HG03460 (cell line): ENCODE results near the gene SLC25A15.
"Not testable (repeated sequence)": the region's sequence is repeated elsewhere in the genome, so short reads cannot be mapped to it uniquely, and the experiment has no call there.

Experiments used
- ATAC-seq: cut with Tn5 transposase; IDR thresholded peaks from one replicate; pipeline ENCODE4 v1.9.1; 2021; ENCODE audit not compliant: unreplicated experiment

SLC25A15 gene

DNA sequence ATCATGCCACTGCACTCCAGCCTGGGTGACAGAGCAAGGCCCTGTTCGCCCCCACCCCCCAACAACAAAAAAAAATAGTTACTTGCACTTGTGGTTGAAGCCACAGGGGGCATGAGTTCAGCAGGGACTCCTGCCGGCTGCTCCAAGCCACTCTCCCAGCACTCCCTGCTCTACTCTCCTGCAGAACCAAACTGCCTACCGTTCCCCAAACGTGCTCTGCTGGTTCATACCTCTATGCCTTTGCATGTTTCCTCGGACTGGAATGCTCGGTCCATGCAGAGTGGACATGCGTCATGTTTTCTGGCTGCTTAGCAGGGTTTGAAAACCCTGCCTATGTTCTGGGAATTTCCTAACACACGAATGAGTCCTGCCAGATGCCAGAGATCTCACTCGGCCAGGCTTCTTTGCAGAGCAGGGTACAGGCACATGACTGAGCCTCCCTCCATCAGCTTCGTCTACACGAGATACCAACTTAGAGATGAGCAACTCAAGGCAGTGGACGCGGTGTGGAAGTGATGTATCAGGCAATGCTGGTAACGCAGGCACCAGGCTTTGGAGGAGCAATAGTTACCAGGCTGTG is 8.5 kb upstream of the SLC25A15 start:
- no peak for ATAC-seq

DNA sequence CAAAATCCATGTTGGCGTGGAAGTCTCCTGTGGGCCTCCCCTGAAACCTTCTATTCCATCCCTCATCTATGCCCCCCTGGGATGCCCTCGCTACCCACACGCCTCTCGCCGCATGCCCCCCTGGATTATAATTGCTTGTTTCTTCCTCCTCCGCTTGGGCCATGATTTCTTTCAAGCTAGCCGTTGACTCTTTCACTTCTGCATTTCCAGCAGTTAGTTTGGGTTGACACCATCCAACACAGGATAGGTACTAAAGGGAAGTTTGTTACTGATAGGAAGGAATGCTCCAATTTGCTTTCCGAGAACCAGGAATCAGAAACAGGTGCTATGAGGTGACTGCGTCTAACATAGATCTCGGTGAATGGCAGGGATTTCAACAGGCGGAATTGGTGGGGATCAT is 7.7 kb upstream of the SLC25A15 start:
- ATAC-seq: no peak

DNA sequence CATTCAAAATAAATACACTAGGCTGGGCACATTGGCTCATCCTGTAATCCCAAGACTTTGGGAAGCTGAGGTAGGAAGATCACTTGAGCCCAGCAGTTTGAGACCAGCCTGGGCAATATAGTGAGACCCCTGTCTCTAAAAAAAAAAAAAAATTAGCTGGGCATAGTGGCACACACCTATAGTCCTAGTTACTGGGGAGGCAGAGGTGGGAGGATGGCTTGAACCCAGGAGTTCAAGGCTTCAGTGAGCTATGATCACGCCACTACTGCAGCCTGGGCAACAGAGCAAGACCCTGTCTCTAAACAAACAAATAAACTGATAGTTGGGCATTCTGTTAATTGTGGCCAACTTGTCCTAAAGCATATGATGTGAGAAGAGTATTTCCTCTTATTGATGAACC is 6.4 kb upstream of the SLC25A15 start:
- ATAC-seq: not testable (repeated sequence)

- ATAC-seq: no peak
These were observed 4.9 kb upstream of the SLC25A15 start for GRCh38 chr13:40784540-40784939.

DNA sequence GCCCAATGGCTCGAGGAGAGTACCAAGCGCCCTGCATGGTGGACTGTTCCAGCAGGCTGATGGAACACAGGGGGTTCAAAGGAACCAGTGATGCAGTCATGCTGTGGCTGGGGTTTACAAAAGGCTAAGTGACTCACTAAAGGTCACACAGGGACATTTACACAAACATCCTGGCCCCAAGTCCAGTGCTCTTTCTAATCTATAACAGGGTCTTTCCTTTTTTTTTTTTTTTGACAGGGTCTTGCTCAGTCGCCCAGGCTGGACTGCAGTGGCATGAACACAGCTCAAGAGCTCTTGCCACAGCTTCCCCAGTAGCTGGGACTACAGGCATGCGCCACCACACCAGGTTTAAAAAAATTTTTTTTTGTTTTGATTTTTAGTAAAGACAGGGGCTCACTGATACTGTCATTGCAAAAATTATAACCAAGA is 2.8 kb upstream of the SLC25A15 start:
- no peak for ATAC-seq

GRCh38 chr13:40787062-40787461 is 2.3 kb upstream of the SLC25A15 start:
- no peak for ATAC-seq

DNA sequence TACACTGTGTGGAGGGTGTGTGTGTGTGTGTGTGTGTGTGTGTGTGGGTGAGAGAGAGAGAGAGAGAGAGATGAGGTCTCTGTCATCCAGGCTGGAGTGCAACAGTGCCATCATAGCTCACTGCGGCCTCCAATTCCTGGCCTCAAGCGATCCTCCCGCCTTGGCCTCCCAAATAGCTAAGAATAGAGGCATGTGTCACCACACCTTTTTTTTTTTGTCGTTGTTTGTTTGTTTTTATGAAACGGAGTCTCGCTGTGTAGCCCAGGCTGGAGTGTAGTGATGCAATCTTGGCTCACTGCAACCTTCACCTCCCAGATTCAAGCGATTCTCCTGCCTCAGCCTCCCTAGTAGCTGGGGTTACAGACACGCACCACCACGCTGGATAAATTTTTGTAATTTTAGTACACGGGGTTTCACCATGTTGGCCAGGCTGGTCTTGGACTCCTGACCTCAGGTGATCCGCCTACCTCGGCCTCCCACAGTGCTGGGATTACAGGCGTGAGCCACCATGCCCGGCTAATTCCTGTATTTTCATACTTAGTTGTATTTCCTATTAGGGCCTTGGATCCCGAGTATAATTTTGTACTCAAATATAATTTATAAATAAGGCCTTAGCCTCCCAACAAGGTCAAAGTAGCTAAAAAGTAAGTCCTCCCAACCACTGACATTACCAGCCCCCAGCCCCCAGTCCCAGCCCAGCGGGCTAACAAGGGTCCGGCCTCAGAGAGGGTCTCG is 704 bp upstream of the SLC25A15 start:
- not testable (repeated sequence) for ATAC-seq

GRCh38 chr13:40790154-40790616 is 774 bp downstream of the SLC25A15 start:
- ATAC-seq: no peak

DNA sequence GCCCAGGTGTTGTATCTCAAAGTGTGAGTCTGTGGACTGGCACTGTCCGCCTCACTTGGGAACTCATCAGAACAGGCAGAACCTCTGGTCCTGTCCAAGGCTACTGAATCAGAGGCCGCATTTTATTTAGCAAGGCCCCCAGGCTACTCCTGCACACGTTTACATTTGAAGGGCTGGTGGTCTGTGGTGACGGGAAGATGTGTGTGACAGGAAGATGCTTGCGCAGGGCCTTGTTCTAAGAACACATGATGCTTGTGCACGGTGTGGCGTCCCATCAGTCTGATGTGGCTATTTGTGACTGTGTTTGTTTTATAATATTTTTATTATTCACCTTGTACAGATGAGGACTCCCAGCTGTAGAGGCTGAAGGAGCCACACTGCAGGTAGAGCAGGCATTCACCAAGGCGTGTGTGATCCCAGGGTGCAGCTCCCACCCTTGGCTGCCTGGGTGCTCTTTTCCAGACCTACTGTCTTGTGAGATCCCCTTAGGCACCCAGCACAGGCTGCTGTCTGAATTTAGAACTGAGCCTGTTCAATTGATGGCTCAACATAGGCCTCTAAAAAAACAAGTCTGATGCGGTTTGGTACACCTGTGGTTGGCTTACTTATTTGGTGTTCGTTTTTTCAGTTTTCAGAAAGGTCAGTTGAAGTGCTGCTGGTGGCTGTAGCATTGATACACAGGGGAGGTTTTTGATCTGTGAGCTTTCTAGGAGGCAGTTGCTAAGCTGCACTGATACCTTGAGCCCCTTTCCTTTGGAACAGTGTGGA is 3.1 kb downstream of the SLC25A15 start:
- ATAC-seq: no peak

DNA sequence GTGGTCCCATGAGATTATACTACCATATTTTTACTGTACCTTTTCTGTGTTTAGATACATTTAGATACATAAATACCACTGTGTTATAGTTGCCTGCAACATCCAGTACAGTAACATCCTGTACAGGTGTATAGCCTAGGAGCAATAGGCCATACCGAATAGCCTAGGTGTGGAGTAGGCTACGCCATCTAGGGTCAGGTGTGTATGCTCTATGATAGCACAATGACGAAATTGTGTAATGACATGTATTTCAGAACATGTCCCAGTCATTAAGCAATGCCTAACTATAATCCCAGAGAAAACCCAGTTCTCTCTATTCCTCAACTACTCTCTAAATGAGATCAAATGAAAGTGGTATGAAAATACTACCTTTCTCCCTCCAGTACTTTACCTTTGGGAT is 3.9 kb downstream of the SLC25A15 start:
- no peak for ATAC-seq

DNA sequence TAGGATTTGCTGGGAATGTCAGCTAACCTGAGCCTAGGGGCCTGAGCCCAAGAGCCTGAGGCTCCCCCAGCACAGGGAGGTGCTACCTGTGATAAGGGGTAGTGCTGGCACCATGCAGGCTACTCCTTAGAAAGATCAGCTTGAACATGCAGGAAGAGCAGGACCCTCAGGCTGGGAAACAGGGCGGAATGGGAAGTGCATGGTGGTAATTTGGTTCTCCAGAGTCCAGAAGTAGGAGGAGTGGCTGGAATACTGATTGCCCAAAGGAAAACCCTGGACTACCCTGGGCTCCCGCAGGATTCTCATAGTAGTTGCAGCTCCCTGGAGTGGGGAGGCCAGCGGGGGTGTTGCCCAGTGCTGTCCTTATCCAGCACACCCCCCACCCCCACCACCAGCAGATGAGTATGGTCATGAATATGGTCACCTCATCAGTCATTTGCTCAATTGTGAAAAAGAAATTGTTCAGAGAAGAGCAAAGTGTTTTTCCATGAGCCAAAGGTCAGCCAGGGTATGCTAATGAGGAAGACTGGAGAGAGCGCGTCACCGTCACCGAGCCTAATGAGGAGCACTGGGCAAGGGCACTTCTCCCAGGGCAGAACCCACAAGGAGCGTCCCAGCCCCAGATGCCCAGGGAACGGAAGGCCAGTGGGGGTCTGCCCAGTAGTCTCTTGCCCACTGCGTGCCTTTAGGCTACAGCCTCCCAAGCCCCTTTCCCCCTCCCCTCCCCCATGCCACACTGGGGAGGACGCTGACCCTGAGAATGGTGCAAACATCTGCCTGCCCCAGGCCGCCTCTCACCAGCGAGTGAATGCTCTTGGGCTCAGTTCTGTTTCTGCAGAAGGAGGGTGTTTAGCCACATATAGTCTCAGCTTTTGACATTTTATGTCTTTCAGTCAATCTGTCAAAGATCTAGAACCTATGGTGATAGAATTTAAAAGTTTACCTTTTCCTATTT is 5.3 kb downstream of the SLC25A15 start:
- ATAC-seq: no peak

DNA sequence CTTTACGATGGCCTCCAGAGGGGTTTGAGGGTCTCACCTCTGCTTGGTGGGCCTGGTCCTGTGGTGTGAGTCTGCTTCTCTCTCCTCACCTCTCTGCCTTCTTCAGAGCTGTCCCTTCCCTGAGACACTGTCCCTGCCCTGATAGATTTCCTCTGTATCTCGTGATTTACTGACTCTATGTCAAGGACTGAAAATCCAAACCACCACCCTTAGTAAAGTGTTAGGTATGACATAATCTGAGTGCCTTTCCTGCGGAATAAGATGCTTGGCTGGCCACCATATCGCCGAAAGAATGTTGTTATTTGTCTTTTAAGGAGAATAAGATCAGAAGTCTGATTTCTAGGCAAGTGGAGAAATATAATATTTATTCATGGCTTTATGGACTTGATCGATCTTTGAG is 7.2 kb downstream of the SLC25A15 start:
- no peak for ATAC-seq

DNA sequence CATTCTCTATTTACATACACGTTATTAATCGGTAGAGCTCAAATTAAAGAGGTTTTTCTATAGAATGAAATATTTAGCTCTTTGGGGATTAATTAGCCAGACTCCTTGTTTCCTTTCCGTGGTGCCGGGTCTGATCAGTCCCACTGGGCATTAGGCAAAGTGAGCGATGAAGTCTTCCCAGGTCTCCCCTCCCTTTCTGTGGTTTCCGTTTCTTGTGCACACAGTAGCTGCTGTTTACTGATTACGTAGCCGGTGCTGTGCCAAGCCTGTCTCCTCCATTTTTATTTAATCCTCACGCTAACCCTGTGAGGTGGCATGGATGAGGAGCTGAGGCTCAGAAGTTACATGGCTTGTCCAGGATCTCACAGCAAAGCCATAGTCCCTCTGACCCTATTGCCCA is 9.0 kb downstream of the SLC25A15 start:
- no peak for ATAC-seq

- ATAC-seq: no peak
These were observed 10.1 kb downstream of the SLC25A15 start for GRCh38 chr13:40799508-40799907.

DNA sequence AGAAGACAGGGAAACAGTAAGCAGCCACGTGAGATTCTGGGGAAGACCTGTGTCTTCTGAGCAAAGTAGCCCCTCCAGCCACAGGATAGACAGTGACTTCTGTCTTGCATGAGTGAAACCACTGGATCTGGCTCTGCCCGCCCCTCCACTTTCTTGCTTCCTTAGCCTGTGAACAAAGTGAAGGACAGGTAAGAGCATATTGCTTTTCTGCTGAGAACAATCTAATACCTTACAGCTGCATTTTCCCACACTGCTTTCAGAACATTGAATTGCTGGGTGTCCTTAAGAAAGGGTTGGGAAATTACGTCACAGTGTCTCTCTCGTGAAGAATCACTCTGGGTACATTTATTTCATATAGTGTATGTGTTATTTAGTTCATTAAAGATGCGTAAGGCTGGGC is 11.1 kb downstream of the SLC25A15 start:
- ATAC-seq: no peak

DNA sequence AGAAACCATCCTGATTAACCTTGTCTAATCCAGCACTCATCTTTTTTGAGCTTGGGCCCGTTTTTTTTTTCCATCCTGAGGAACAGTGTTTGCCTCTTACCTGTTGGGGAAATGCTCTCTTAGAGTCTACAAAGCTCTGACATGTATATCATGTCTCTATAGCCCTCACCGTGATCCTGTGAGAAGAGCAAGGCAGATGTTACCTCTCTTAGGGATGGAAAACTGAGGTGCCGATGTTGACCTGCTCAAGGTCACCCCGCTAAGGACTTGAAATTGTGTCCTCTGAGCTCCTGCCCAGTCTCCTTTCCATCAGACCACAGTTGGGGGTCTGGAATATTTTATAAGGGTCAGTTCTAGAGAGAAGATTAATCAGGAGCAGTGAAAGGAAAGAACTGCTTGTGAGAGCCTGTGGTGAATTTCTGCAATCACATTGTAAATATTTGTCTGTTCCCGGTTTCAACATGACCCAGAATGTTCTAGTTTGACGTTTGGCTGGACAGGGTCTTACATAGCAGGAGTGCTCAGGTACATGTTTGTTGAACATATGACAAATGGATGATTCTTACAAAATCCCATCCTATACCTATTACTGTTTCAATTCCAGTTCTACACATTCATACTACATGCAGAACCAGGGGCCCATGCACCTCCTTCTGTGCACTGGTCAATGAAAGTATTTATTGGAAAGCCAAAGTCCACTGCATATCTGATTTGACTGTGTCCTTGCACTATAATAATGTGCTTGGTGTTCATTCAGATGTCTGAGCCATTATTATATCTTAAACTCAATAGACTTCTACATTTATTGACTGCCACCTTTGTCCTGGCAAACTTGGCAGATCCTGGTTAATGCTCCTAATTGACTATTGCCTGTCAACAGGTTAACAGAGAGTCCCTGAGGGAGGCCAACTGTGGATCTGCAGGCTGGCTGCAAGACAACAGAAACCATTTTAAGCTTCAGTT is 12.1 kb downstream of the SLC25A15 start:
- no peak for ATAC-seq

DNA sequence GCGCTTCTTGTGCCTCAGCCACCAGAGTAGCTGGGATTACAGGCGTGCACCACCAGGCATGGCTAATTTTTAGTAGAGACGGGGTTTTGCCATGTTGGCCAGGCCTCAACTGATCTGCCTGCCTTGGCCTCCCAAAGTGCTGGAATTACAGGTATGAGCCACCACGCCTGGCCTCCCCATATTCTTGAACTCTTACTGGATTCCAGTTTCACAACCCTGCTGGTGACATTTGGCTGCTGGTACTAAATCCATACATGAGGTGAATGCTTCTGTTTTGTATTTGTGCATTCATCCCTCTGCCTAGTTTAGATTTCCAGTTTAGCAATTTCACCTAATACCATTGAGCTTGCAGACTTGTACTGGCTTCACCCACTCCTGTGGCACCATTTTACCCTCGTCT is 13.9 kb downstream of the SLC25A15 start:
- ATAC-seq: no peak

- ATAC-seq: no peak
These were observed 16.8 kb downstream of the SLC25A15 start for GRCh38 chr13:40806241-40806640.

DNA sequence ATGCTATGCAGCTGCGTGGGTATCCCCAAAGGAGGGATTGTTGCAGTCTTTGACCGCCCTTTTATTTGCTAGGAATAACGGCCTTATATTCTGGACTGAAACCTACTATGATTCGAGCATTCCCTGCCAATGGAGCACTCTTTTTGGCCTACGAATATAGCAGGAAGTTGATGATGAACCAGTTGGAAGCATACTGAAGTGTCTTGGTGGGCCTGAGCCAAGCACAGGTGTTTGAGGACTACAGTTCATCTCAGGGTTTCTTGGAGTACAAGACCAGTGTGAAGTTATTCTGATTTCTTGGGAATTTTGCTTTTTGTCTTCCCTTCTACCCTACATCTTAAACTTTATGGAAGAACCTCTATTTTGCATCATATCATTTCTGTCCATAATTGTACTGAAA is 20.1 kb downstream of the SLC25A15 start:
- no peak for ATAC-seq

DNA sequence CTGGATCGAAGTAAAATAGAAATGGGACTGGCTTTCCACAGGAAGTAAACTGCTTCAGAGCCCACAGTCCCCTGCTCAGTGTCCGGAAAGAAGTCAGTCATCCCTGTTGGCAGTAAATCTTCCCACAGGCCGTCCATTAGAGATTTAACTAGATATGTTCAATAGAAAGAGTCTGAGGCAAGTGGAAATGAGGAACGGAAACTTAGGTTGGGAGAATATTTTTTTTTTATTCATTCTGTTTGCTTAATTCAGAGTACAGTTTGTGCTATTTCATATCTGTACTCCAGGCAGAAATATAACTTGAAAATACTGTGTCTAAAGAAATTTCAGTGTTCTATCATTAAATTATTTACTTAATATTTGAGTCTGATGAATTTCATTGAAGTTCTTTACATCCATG is 22.7 kb downstream of the SLC25A15 start:
- no peak for ATAC-seq
